GM19452 (cell line): ENCODE measurements around the gene GABPB2.

ENCODE experiments used
- ATAC-seq: cut with Tn5 transposase; IDR thresholded peaks from one replicate; pipeline ENCODE4 v1.9.1; 2021; ENCODE audit not compliant: unreplicated experiment

The GABPB2 gene

GRCh38 chr1:151131701-151132334 lies 61.3 kb downstream of the GABPB2 start:
- no peak for ATAC-seq

DNA sequence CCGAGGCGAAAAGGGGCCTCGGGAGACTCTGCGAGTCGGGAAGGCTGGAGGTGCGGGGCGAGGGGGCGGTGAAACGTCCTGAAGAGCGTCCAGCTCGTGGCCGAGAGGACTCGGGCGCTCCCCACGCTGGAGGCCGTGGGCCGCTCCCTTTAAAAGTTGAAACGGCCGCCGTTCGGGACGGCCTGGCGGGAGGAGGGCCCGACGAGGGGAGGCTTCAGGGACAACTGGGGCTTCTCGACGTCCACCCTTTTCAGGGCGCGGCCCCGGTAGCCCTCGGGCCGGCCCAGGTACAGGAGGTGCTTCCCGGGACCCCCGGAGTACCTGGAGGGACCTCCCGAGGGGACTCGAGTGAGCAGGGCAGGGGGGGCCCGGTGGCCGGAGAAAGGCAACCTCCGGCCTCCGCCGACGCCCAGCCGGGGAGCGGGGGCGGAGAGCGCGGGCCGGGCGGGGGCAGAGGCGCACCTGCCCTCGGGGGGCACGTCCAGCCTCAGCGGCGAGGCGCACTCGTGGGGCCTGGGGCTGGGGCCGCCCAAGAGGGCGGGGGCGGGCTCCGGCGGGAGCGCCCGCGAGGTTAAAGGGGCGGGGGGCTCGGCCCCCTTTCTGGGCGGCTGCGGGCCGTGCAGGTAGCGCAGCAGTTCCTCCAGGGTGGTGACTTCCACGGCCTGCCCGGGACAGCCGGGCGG lies 61.9 kb downstream of the GABPB2 start:
- ATAC-seq = no peak

GRCh38 chr1:151133018-151133806 lies 62.7 kb downstream of the GABPB2 start:
- no peak for ATAC-seq

- ATAC-seq = no peak
Observed at GRCh38 chr1:151134396-151134795, 63.8 kb downstream of the GABPB2 start.

DNA sequence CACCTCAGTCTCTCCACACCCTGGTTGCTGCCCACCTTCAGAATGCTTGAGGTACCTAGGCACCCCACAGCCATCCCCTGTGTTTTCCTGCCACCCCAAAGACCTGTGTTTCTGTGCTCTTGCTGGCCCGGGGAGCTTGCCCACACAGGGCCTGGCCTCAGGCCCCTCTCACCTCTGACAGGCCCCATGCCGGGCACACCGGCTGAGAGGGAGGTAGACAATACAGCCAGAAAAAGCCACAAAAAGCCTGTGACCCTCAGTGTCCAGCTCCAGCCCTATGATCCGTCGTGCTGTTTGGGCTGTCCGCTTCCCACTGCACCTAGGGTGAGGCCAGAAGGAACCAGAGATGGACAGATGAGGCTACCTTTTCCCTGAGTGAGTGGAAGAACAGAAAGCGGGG lies 64.4 kb downstream of the GABPB2 start:
- ATAC-seq = no peak

GRCh38 chr1:151135433-151136385 lies 65.1 kb downstream of the GABPB2 start:
- ATAC-seq = no peak

- ATAC-seq = no peak
Observed at GRCh38 chr1:151137789-151138188, 67.2 kb downstream of the GABPB2 start.

DNA sequence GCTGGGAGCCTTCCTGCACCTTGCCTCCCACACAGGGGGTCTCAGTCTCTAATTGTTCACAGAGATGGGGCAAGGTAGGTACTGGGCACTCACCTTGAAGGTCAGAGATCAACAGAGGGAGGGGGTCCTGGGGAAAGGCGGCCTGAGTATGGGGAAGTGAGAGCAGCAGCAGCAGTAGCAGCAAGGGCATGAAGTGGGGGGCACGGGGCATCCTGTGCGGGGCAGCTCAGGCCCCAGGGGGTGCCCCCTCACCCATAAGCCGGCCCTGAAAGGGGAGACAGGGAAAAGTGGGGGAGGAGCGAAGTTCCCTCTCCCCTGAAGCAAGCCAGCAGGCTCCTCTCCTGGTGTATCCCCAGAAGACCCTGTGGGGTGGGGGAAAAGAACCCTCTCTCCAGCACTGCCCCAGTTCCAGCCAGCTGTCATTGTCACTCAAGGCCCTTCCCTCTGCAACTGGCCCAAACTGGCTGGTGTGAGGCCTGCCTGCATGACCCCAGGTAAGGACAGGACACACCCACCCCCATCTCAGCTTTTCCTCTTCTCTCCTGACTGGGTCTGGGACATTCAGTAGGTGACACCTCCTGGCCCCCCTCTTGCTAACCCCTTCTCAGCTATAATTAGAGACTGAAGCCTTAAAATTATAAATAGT lies 72.0 kb downstream of the GABPB2 start:
- no peak for ATAC-seq

DNA sequence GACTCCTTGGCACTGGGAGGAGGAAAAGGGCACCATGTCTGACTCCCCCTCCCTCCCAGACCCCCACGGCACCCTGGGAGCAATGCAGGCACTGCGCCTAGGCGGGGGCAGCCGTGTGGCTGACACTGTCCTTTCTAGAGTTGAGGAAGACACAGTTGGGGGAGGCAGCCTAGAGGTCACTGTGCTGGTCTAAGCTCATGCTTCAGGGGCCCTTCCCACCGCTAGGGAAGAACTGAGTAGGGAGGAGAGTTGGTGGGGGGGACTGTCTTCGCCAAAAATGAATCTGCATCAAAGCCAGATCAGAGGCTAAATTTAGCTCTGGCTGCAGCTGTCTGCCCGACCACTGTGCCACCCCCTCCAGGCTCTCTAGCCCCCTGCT lies 72.5 kb downstream of the GABPB2 start:
- ATAC-seq = no peak

GRCh38 chr1:151143986-151144385 lies 73.4 kb downstream of the GABPB2 start:
- ATAC-seq = no peak

- ATAC-seq = no peak
Observed at GRCh38 chr1:151144474-151145303, 74.1 kb downstream of the GABPB2 start.

DNA sequence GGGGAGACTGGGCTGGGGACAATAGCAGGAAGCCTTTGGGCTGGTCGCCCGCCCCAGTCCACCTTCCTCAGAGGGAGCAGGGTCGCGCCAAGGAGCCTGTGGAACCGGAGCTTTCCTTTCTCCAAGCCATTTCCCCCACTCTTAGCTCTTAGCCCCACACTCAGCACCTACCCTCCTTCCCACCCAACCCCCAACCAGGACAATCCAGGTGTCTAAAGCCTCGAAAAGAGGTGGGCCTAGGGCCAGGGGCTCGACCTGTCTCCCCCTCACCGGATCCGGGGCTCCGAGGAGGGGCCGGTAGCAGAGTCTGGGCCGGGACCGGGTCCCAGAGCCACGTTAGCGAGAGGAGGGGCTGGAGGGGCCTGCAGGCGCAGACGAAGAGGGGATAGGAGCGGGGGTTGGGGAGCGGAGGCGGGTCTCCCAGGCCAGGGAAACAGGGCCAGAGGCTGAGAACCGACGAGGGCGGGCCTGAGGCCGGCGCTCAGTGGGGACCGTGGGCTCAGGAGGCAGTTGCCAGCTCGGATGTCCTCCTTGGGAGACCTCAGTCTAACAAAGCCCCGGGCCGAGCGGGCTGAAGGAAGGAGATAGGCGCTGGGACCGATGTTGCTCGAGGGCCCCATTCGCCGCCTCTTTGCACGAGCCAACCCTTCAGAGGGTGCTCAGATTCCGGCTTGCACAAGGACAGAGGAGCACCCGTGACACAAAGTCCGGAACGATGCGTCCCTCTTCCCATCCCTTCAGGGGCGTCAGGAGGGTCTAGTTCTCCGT lies 74.9 kb downstream of the GABPB2 start:
- ATAC-seq = no peak

GRCh38 chr1:151146072-151146411 lies 75.5 kb downstream of the GABPB2 start:
- no peak for ATAC-seq

- ATAC-seq = peak; percentile 99
Observed at GRCh38 chr1:151146412-151147131, 76.0 kb downstream of the GABPB2 start, which contains the start of gene SEMA6C. SEMA6C (minus strand) TSS chr1:151146631; CDS start chr1:151142621, 4,010 bp downstream.

DNA sequence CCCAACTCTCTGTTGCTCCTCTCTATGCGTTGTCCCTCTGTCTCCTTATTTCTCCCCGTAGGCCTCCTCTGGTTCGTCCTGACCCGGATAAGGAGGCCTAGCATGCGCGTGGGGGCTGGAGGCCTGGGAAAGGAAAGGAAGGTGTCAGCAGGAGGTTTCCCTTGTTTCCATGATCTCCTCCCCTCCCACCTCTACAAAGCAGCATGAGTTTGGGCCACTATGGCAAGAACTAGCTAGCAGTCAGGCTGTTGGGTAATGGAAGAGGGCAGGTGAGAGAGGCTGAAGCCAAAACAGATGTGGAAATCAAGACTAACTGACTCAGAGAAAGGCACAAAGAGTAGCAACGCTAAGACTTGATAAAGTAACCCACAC lies 76.6 kb downstream of the GABPB2 start:
- no peak for ATAC-seq

DNA sequence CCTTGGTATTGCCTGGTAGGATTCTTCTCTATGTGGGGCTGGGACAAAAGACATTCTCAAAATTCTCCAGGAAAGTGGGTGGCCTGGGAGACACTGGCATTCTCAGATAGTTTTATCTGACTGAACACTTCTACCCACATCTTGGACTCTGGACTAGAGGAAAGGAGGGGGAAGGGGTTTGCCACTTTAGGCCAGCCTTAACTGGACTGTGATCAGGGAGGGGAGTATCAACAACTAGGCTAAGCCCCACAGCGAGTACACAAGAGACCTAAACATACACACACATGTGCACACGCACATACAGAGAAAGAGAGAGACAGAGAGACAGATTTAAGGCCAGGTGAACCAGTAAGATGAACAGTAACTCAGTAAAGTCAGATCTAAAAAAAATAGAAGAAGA lies 77.1 kb downstream of the GABPB2 start:
- no peak for ATAC-seq

DNA sequence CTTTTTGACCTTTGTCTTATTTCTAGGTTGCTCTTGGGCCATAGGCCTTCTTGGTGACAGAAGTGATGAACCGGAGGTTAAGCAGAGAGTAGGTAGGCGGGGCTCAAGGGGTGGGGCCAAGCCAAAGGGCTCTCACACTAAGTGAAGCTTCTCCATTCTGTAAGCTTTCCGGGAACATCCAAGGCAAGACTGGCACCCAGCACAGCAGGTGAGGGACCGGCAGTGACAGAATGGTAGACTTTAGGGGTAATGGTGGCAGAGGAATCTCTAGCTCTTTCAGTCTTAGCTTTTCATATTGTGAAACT lies 85.9 kb downstream of the GABPB2 start, which contains the start of gene TNFAIP8L2:
Gene TNFAIP8L2 (plus strand): TSS at position 135 of the 305 bp plus-strand sequence. CDS start 2,049 bp downstream, outside the sequence.
- peak; percentile 73 for ATAC-seq

- no peak for ATAC-seq
Observed at GRCh38 chr1:151157067-151157531, 86.5 kb downstream of the GABPB2 start.
